HUES64 (cell line): ENCODE results near the gene WWC2.

ENCODE experiments used
- H3K27ac ChIP-seq: 2 replicates; pipeline ENCODE4 v1.7.0; 2013; ENCODE audit warnings: low read depth, low read length, inconsistent platforms
- H3K27me3 ChIP-seq: 2 replicates; pipeline ENCODE4 v1.6.1; 2013; ENCODE audit warnings: mild to moderate bottlenecking, low read length; ENCODE audit not compliant: insufficient read depth
- H3K36me3 ChIP-seq: 2 replicates; pipeline ENCODE4 v1.6.1; 2013; ENCODE audit warnings: mild to moderate bottlenecking, low read length; ENCODE audit not compliant: insufficient read depth
- H3K4me1 ChIP-seq: 2 replicates; pipeline ENCODE4 v1.6.1; 2013; ENCODE audit warnings: mild to moderate bottlenecking, low read length, moderate library complexity; ENCODE audit not compliant: insufficient read depth
- H3K4me3 ChIP-seq: 2 replicates; pipeline ENCODE4 v1.5.1; 2013; ENCODE audit warnings: mild to moderate bottlenecking, low read length, moderate library complexity
- H3K9ac ChIP-seq: 2 replicates; pipeline ENCODE4 v1.6.1; 2013; ENCODE audit warnings: mild to moderate bottlenecking, low read depth, low read length
- H3K9me3 ChIP-seq: 2 replicates; pipeline ENCODE4 v1.6.1; 2013; ENCODE audit warnings: low read depth, low read length; ENCODE audit not compliant: insufficient read depth
- WGBS: fragments of 150-250, 120-280 bp; methylation state at CpG from one replicate; pipeline ENCODE4 v1.1.7; 2013; ENCODE audit warnings: missing lambda C conversion rate; 5-methylcytosine and 5-hydroxymethylcytosine counted together

Gene WWC2

GRCh38 chr4:183129675-183130074 lies 30.6 kb downstream of the WWC2 start:
- Histone ChIP-seq H3K27me3 (no peaks in the 10 kb centered on the region), H3K9me3 (no peaks in the 10 kb centered on the region), H3K27ac (no peak overlapping the region), H3K4me3 (no peak overlapping the region), H3K4me1 (peaks cover 19% of the 10 kb centered on the region), H3K9ac (no peak overlapping the region), H3K36me3 (no peaks in the 10 kb centered on the region)
- 100% methylated on average over 1 of the region's 2 CpGs for WGBS

- H3K9ac ChIP-seq, result no peak overlapping the region
- H3K27me3 ChIP-seq, result no peaks in the 10 kb centered on the region
- peaks cover 19% of the 10 kb centered on the region for H3K4me1 ChIP-seq
- 91% methylated on average over 7 of the region's 7 CpGs for WGBS
- no peaks in the 10 kb centered on the region for H3K9me3 ChIP-seq
- no peak overlapping the region for H3K27ac ChIP-seq
- no peak overlapping the region for H3K4me3 ChIP-seq
- no peaks in the 10 kb centered on the region for H3K36me3 ChIP-seq
Observed at GRCh38 chr4:183130328-183131155, 31.5 kb downstream of the WWC2 start.

- H3K4me1 ChIP-seq, result peaks cover 19% of the 10 kb centered on the region
- no peak overlapping the region for H3K27ac ChIP-seq
- no peaks in the 10 kb centered on the region for H3K36me3 ChIP-seq
- no peaks in the 10 kb centered on the region for H3K9me3 ChIP-seq
- H3K27me3 ChIP-seq, result no peaks in the 10 kb centered on the region
- no peak overlapping the region for H3K9ac ChIP-seq
- no peak overlapping the region for H3K4me3 ChIP-seq
- WGBS, result 100% methylated on average over 1 of the region's 2 CpGs
Observed at GRCh38 chr4:183132081-183132480, 33.0 kb downstream of the WWC2 start.

- Histone ChIP-seq H3K4me1 (peaks cover 19% of the 10 kb centered on the region), H3K9me3 (no peaks in the 10 kb centered on the region), H3K27me3 (no peaks in the 10 kb centered on the region), H3K4me3 (no peak overlapping the region), H3K9ac (no peak overlapping the region), H3K36me3 (no peaks in the 10 kb centered on the region), H3K27ac (no peak overlapping the region)
Observed at GRCh38 chr4:183132865-183133264, 33.8 kb downstream of the WWC2 start.

GRCh38 chr4:183136855-183137254 lies 37.8 kb downstream of the WWC2 start:
- peaks cover 7% of the 10 kb centered on the region for H3K4me1 ChIP-seq
- H3K4me3 ChIP-seq, result no peak overlapping the region
- WGBS, result 99% methylated on average over 3 of the region's 3 CpGs
- no peak overlapping the region for H3K27ac ChIP-seq
- H3K36me3 ChIP-seq, result no peaks in the 10 kb centered on the region
- no peaks in the 10 kb centered on the region for H3K27me3 ChIP-seq
- no peaks in the 10 kb centered on the region for H3K9me3 ChIP-seq
- H3K9ac ChIP-seq, result no peak overlapping the region

- Histone ChIP-seq H3K4me3 (no peak overlapping the region), H3K9me3 (no peaks in the 10 kb centered on the region), H3K9ac (no peak overlapping the region), H3K4me1 (peaks cover 13% of the 10 kb centered on the region), H3K27me3 (no peaks in the 10 kb centered on the region), H3K27ac (no peak overlapping the region), H3K36me3 (no peaks in the 10 kb centered on the region)
- WGBS, result 94% methylated on average over 3 of the region's 4 CpGs
Observed at GRCh38 chr4:183139058-183139750, 40.1 kb downstream of the WWC2 start.

GRCh38 chr4:183139972-183140570 lies 41.0 kb downstream of the WWC2 start:
- Histone ChIP-seq H3K4me3 (no peak overlapping the region), H3K9ac (no peak overlapping the region), H3K36me3 (no peaks in the 10 kb centered on the region), H3K27me3 (no peaks in the 10 kb centered on the region), H3K4me1 (peaks cover 22% of the 10 kb centered on the region), H3K9me3 (no peaks in the 10 kb centered on the region), H3K27ac (no peak overlapping the region)
- 91% methylated on average over 8 of the region's 9 CpGs for WGBS

- no peak overlapping the region for H3K27ac ChIP-seq
Observed at GRCh38 chr4:183140911-183141320, 41.9 kb downstream of the WWC2 start.

GRCh38 chr4:183141997-183142396 lies 42.9 kb downstream of the WWC2 start:
- Histone ChIP-seq H3K36me3 (no peaks in the 10 kb centered on the region), H3K9me3 (no peaks in the 10 kb centered on the region), H3K27me3 (no peaks in the 10 kb centered on the region), H3K4me1 (peaks cover 29% of the 10 kb centered on the region), H3K4me3 (no peak overlapping the region), H3K9ac (no peak overlapping the region), H3K27ac (no peak overlapping the region)
- WGBS, result 94% methylated on average over 1 of the region's 1 CpG

More at GRCh38 chr4:183140911-183141320, 41.9 kb downstream of the WWC2 start:
- H3K9me3 ChIP-seq, result no peaks in the 10 kb centered on the region
- H3K4me1 ChIP-seq, result peaks cover 29% of the 10 kb centered on the region
- H3K27me3 ChIP-seq, result no peaks in the 10 kb centered on the region
- H3K4me3 ChIP-seq, result no peak overlapping the region
- H3K36me3 ChIP-seq, result no peaks in the 10 kb centered on the region
- 63% methylated on average over 2 of the region's 2 CpGs for WGBS
- H3K9ac ChIP-seq, result no peak overlapping the region

GRCh38 chr4:183142571-183143550 lies 43.8 kb downstream of the WWC2 start:
- Histone ChIP-seq H3K36me3 (no peaks in the 10 kb centered on the region), H3K27ac (no peak overlapping the region), H3K27me3 (no peaks in the 10 kb centered on the region), H3K4me3 (no peak overlapping the region), H3K9ac (no peak overlapping the region), H3K9me3 (no peaks in the 10 kb centered on the region), H3K4me1 (peaks cover 32% of the 10 kb centered on the region)
- 84% methylated on average over 6 of the region's 6 CpGs for WGBS
